HEK293 (cell line): ENCODE results near the gene GAS2L2.

Experiments used
- CTCF ChIA-PET: fragments of 350-600 bp; formaldehyde crosslinking; extraction: SDS; loops from one replicate; lab custom pipeline; 2021; ENCODE audit warnings: antibody characterized with exemption; lab: Yijun Ruan, JAX
- POLR2A ChIA-PET: fragments of 300-600 bp; formaldehyde crosslinking; extraction: SDS; loops from one replicate; lab custom pipeline; 2020; ENCODE audit warnings: antibody characterized with exemption, inconsistent platforms; lab: Yijun Ruan, JAX
- H3K27ac ChIP-seq: fragments of 200-500 bp; sonication (Bioruptor generic); 2 replicates; pipeline ENCODE4 v1.5.1; 2014; ENCODE audit warnings: low read depth, low read length, control low read depth, inconsistent platforms; ENCODE audit errors: extremely low read depth
- H3K36me3 ChIP-seq, 2 experiments: fragments of 200-500 bp in 1 of 2; sonication (Bioruptor generic) in 1 of 2; 1 replicate in 1 of 2; 2 replicates in 1 of 2; pipeline ENCODE4 v1.5.1; 2014 to 2017; ENCODE audit warnings: inconsistent platforms in 2 of 2, low read length in 2 of 2; ENCODE audit not compliant: control insufficient read depth in 2 of 2, insufficient read depth in 1 of 2
- H3K4me1 ChIP-seq: fragments of 200-500 bp; sonication (Bioruptor generic); 2 replicates; pipeline ENCODE4 v1.5.1; 2014; ENCODE audit warnings: mild to moderate bottlenecking, low read length, inconsistent platforms; ENCODE audit not compliant: control insufficient read depth, insufficient read depth
- H3K4me3 ChIP-seq: 2 replicates; pipeline ENCODE4 v1.5.1; 2011; ENCODE audit warnings: low read depth, mild to moderate bottlenecking, control low read depth, low read length, moderate library complexity
- H3K9me3 ChIP-seq: fragments of 200-500 bp; sonication (Bioruptor generic); 2 replicates; pipeline ENCODE4 v1.5.1; 2014; ENCODE audit warnings: low read depth, low read length, inconsistent platforms; ENCODE audit not compliant: control insufficient read depth, insufficient read depth
- GLIS1 ChIP-seq: fragments of 450-650 bp; formaldehyde crosslinking; IDR thresholded peaks from 2 replicates; pipeline ENCODE4 v1.5.1; 2016; ENCODE audit warnings: missing biosample characterization, missing genetic modification characterization
- GLIS2 ChIP-seq: fragments of 450-650 bp; formaldehyde crosslinking; IDR thresholded peaks from 2 replicates; pipeline ENCODE4 v1.5.1; 2016; ENCODE audit warnings: missing biosample characterization, missing genetic modification characterization
- HOXA7 ChIP-seq: sonication (generic); formaldehyde crosslinking; IDR thresholded peaks from 2 replicates; pipeline ENCODE4 v1.8.1; 2022; ENCODE audit warnings: missing genetic modification reagents, borderline replicate concordance
- IKZF3 ChIP-seq: fragments of 450-650 bp; IDR thresholded peaks from 2 replicates; pipeline ENCODE4 v1.5.0; 2018; ENCODE audit warnings: missing biosample characterization, mild to moderate bottlenecking, missing genetic modification characterization, moderate library complexity
- MYNN ChIP-seq: fragments of 450-650 bp; formaldehyde crosslinking; IDR thresholded peaks from 2 replicates; pipeline ENCODE4 v1.5.1; 2016; ENCODE audit warnings: missing biosample characterization, missing genetic modification characterization, borderline replicate concordance
- PRDM1 ChIP-seq: fragments of 450-650 bp; formaldehyde crosslinking; IDR thresholded peaks from 2 replicates; pipeline ENCODE4; 2016; ENCODE audit warnings: missing biosample characterization, missing genetic modification characterization
- PRDM10 ChIP-seq: fragments of 450-650 bp; formaldehyde crosslinking; IDR thresholded peaks from 2 replicates; pipeline ENCODE4 v1.5.1; 2016; ENCODE audit warnings: missing biosample characterization, missing genetic modification characterization
- ZBTB1 ChIP-seq: fragments of 450-650 bp; formaldehyde crosslinking; IDR thresholded peaks from 2 replicates; pipeline ENCODE4 v1.5.1; 2016; ENCODE audit warnings: missing biosample characterization, missing genetic modification characterization
- ZBTB17 ChIP-seq: fragments of 450-650 bp; formaldehyde crosslinking; IDR thresholded peaks from 2 replicates; pipeline ENCODE4 v1.5.1; 2016; ENCODE audit warnings: missing biosample characterization, missing genetic modification characterization
- ZBTB8A ChIP-seq: fragments of 450-650 bp; formaldehyde crosslinking; IDR thresholded peaks from 2 replicates; pipeline ENCODE4 v1.5.1; 2016; ENCODE audit warnings: missing biosample characterization, missing genetic modification characterization
- ZFP3 ChIP-seq: fragments of 450-650 bp; formaldehyde crosslinking; IDR thresholded peaks from 2 replicates; pipeline ENCODE4 v1.5.1; 2016; ENCODE audit warnings: low read depth, missing biosample characterization, missing genetic modification characterization
- ZNF433 ChIP-seq: fragments of 450-650 bp; formaldehyde crosslinking; IDR thresholded peaks from 2 replicates; pipeline ENCODE4 v1.5.1; 2016; ENCODE audit warnings: missing biosample characterization, missing genetic modification characterization, low read depth
- ZNF449 ChIP-seq: fragments of 450-650 bp; formaldehyde crosslinking; IDR thresholded peaks from 2 replicates; pipeline ENCODE4 v1.5.1; 2017; ENCODE audit warnings: missing biosample characterization, mild to moderate bottlenecking, missing genetic modification characterization, moderate library complexity
- ZNF558 ChIP-seq: fragments of 450-650 bp; formaldehyde crosslinking; IDR thresholded peaks from 2 replicates; pipeline ENCODE4 v1.5.1; 2016; ENCODE audit warnings: missing biosample characterization, missing genetic modification characterization
- ZNF561 ChIP-seq: fragments of 450-650 bp; IDR thresholded peaks from 2 replicates; pipeline ENCODE4 v1.5.1; 2018; ENCODE audit warnings: missing biosample characterization, missing genetic modification characterization, borderline replicate concordance
- ZNF707 ChIP-seq: fragments of 450-650 bp; formaldehyde crosslinking; IDR thresholded peaks from 2 replicates; pipeline ENCODE4 v1.5.1; 2016; ENCODE audit warnings: missing biosample characterization, missing genetic modification characterization
- ZNF76 ChIP-seq: fragments of 450-650 bp; formaldehyde crosslinking; IDR thresholded peaks from 2 replicates; pipeline ENCODE4; 2016; ENCODE audit warnings: low read depth, missing biosample characterization, missing genetic modification characterization, borderline replicate concordance
- ZNF776 ChIP-seq: fragments of 450-650 bp; formaldehyde crosslinking; IDR thresholded peaks from 2 replicates; pipeline ENCODE4 v1.5.0; 2017; ENCODE audit warnings: missing biosample characterization, missing genetic modification characterization, borderline replicate concordance
- ZNF785 ChIP-seq: fragments of 450-650 bp; formaldehyde crosslinking; IDR thresholded peaks from 2 replicates; pipeline ENCODE4 v1.5.1; 2016; ENCODE audit warnings: missing biosample characterization, missing genetic modification characterization
- ZNF792 ChIP-seq: fragments of 450-650 bp; formaldehyde crosslinking; IDR thresholded peaks from 2 replicates; pipeline ENCODE4 v1.5.1; 2016; ENCODE audit warnings: missing biosample characterization, missing genetic modification characterization
- ZSCAN16 ChIP-seq: fragments of 450-650 bp; formaldehyde crosslinking; IDR thresholded peaks from 2 replicates; pipeline ENCODE4 v1.5.1; 2016; ENCODE audit warnings: missing biosample characterization, missing genetic modification characterization
- TF ChIP-seq, protein P1 (sequence below): fragments of 450-650 bp; formaldehyde crosslinking; conservative IDR thresholded peaks from 2 replicates; pipeline ENCODE4 v1.5.1; 2016; ENCODE audit warnings: low read depth, missing biosample characterization, missing genetic modification characterization

GAS2L2 gene

GRCh38 chr17:35726953-35727460, 26.0 kb downstream of the GAS2L2 start:
- peaks cover 29% of the 10 kb centered on the region for H3K4me1 ChIP-seq
- H3K4me3 ChIP-seq, result no peak overlapping the region
- ChIA-PET CTCF (interaction anchor here (0.6 to 5.3 kb wide), 7 partner anchors 18 to 172 kb away, joined by 3 to 44 read pairs (median 6); no protein-coding TSS in a partner anchor), POLR2A (interaction anchor here (1.2 to 1.4 kb wide), 2 partner anchors 12 to 82 kb away, joined by 3 to 4 read pairs; partner anchors contain the start of gene TAF15)
- no peak for TF ChIP-seq ZNF707 (tag by site-specific recombination)
- 0 out of 2 replicates have a peak, but pooled peaks have one; percentile 25 for TF ChIP-seq ZBTB17 (tag by site-specific recombination)
- TF ChIP-seq ZBTB1 (tag by site-specific recombination), result no peak
- TF ChIP-seq GLIS1, result peak; percentile 88
- no peak for TF ChIP-seq ZNF433 (tag by site-specific recombination)
- no peak for TF ChIP-seq HOXA7 (CRISPR knock-in tag)
- 0 out of 2 replicates have a peak, but pooled peaks have one; percentile 7 for TF ChIP-seq GLIS2 (tag by site-specific recombination)
- TF ChIP-seq PRDM10 (tag by site-specific recombination), result peak; percentile 60
- no peak for TF ChIP-seq ZNF561 (tag by site-specific recombination)
- TF ChIP-seq ZBTB8A (tag by site-specific recombination), result 0 out of 2 replicates have a peak, but pooled peaks have one; percentile 11
- peak; percentile 81 for TF ChIP-seq ZSCAN16 (tag by site-specific recombination)
- TF ChIP-seq IKZF3 (tag by site-specific recombination), result 0 out of 2 replicates have a peak, but pooled peaks have one; percentile 6
- no peak for TF ChIP-seq MYNN (tag by site-specific recombination)
- H3K27ac ChIP-seq, result peak overlapping the region; percentile 33; the same call in 1 of the 2 replicates
- peaks cover 22 to 35% of the 10 kb centered on the region in 2 experiments for H3K36me3 ChIP-seq
- H3K9me3 ChIP-seq, result no peaks in the 10 kb centered on the region

- POLR2A ChIA-PET, result interaction anchor here (0.7 to 1.4 kb wide), 3 partner anchors 13 to 83 kb away, joined by 3 to 4 read pairs (median 4); partner anchors contain the start of gene TAF15
- CTCF ChIA-PET, result interaction anchor here (0.6 to 5.3 kb wide), 7 partner anchors 18 to 172 kb away, joined by 3 to 44 read pairs (median 6); no protein-coding TSS in a partner anchor
- Histone ChIP-seq H3K36me3 (peaks cover 26 to 41% of the 10 kb centered on the region in 2 experiments), H3K4me1 (peaks cover 29% of the 10 kb centered on the region), H3K9me3 (no peaks in the 10 kb centered on the region), H3K4me3 (no peak overlapping the region), H3K27ac (peak overlapping the region; percentile 56)
- no peak for TF ChIP-seq ZNF776 (tag by site-specific recombination)
- no peak for TF ChIP-seq ZNF785 (tag by site-specific recombination)
- TF ChIP-seq PRDM1 (tag by site-specific recombination), result no peak
- no peak for TF ChIP-seq ZFP3
- no peak for TF ChIP-seq ZNF558 (tag by site-specific recombination)
- TF ChIP-seq ZNF449, result no peak
- no peak for TF ChIP-seq ZNF76 (tag by site-specific recombination)
- no peak for TF ChIP-seq ZNF792 (tag by site-specific recombination)
- TF ChIP-seq, protein P1, sequence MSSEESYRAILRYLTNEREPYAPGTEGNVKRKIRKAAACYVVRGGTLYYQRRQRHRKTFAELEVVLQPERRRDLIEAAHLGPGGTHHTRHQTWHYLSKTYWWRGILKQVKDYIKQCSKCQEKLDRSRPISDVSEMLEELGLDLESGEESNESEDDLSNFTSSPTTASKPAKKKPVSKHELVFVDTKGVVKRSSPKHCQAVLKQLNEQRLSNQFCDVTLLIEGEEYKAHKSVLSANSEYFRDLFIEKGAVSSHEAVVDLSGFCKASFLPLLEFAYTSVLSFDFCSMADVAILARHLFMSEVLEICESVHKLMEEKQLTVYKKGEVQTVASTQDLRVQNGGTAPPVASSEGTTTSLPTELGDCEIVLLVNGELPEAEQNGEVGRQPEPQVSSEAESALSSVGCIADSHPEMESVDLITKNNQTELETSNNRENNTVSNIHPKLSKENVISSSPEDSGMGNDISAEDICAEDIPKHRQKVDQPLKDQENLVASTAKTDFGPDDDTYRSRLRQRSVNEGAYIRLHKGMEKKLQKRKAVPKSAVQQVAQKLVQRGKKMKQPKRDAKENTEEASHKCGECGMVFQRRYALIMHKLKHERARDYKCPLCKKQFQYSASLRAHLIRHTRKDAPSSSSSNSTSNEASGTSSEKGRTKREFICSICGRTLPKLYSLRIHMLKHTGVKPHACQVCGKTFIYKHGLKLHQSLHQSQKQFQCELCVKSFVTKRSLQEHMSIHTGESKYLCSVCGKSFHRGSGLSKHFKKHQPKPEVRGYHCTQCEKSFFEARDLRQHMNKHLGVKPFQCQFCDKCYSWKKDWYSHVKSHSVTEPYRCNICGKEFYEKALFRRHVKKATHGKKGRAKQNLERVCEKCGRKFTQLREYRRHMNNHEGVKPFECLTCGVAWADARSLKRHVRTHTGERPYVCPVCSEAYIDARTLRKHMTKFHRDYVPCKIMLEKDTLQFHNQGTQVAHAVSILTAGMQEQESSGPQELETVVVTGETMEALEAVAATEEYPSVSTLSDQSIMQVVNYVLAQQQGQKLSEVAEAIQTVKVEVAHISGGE (tag by site-specific recombination), result no peak
Measured at GRCh38 chr17:35726127-35726952, 26.7 kb downstream of the GAS2L2 start.
